HCT116 (cell line): ENCODE measurements around the gene NDUFS3. TPM values are rescaled to one million over a fixed set of nuclear protein-coding genes. Genes with fewer than 3 reads are reported as not detected.

Source experiments
- ATAC-seq: fragments of 200-7000 bp; cut with Tn5 transposase; 2 replicates; pipeline ENCODE4 v1.9.1; 2020; ENCODE audit warnings: mild to moderate bottlenecking, moderate library complexity
- BruUV-seq: library from RNA; stranded (reverse); fragments of 400-500 nt; replicated peaks from 2 replicates; lab custom pipeline; 2021; lab: Mats Ljungman, UMichigan
- CTCF ChIA-PET: fragments of 300-600 bp; sonication (Branson Sonifier 250); formaldehyde crosslinking; loops from one replicate; lab custom pipeline; 2021; ENCODE audit warnings: antibody characterized with exemption; lab: Charles Lee
- POLR2A ChIA-PET: fragments of 300-600, 350-600 bp; sonication (Branson Sonifier 250); formaldehyde crosslinking; loops from one replicate; lab custom pipeline; 2021; ENCODE audit warnings: antibody characterized with exemption; lab: Charles Lee
- RAD21 ChIA-PET, 2 experiments: fragments of 300-600 bp; sonication (Branson Sonifier 250); formaldehyde crosslinking; loops; one replicate each; lab custom pipeline; 2023; ENCODE audit warnings: low total read pairs in 2 of 2; ENCODE audit not compliant: uncharacterized antibody in 2 of 2, unreplicated experiment in 2 of 2, low non-redundant PET in 1 of 2; lab: Charles Lee
- DNase-seq: peaks from one replicate; pipeline ENCODE4 v3.0.0-alpha.2; 2010; ENCODE audit warnings: low read depth, low spot score
- H2AFZ ChIP-seq: fragments of 200-600 bp; shearing (Covaris generic), sonication (generic); 2 replicates; pipeline ENCODE4 v1.6.1; 2017; ENCODE audit warnings: low read depth, mixed run types, mixed read lengths, antibody characterized with exemption, low read length; ENCODE audit not compliant: poor library complexity, severe bottlenecking
- H3K27ac ChIP-seq: 2 replicates; pipeline ENCODE4 v1.5.1; 2012; ENCODE audit warnings: low read depth, low read length
- H3K27me3 ChIP-seq: fragments of 200-600 bp; sonication (generic); 2 replicates; pipeline ENCODE4 v1.6.1; 2016; ENCODE audit warnings: mixed run types, low read length, mixed read lengths; ENCODE audit not compliant: insufficient read depth
- H3K36me3 ChIP-seq, 2 experiments: fragments of 200-500 bp in 1 of 2; fragments of 200-600 bp in 1 of 2; sonication (Bioruptor generic) in 1 of 2; sonication (generic) in 1 of 2; 2 replicates each; pipeline versions ENCODE4 v1.5.1 to v1.6.1; 2014 to 2016; ENCODE audit warnings: low read length in 2 of 2, inconsistent platforms in 1 of 2, mixed read lengths in 1 of 2, mixed run types in 1 of 2; ENCODE audit not compliant: insufficient read depth in 2 of 2, control insufficient read depth in 1 of 2
- H3K4me1 ChIP-seq, 2 experiments: fragments of 200-600 bp in 1 of 2; sonication (generic) in 1 of 2; 2 replicates each; pipeline versions ENCODE4 v1.5.1 to v1.6.1; 2012 to 2017; ENCODE audit warnings: low read length in 2 of 2, inconsistent platforms in 1 of 2, mild to moderate bottlenecking in 1 of 2, mixed read lengths in 1 of 2, mixed run types in 1 of 2, moderate library complexity in 1 of 2; ENCODE audit not compliant: insufficient read depth in 2 of 2, control insufficient read depth in 1 of 2
- H3K4me2 ChIP-seq: fragments of 200-600 bp; sonication (generic); 2 replicates; pipeline ENCODE4 v1.6.1; 2017; ENCODE audit warnings: mixed run types, low read length, mixed read lengths
- H3K4me3 ChIP-seq, 2 experiments: fragments of 200-600 bp in 1 of 2; sonication (generic) in 1 of 2; replicated peaks in 1 of 2; 2 replicates each; pipeline ENCODE4 v1.5.1; 2011 to 2016; ENCODE audit warnings: low read length in 2 of 2, control low read depth in 1 of 2, low read depth in 1 of 2, mild to moderate bottlenecking in 1 of 2, mixed read lengths in 1 of 2, mixed run types in 1 of 2
- H3K79me2 ChIP-seq: fragments of 200-600 bp; sonication (generic); 2 replicates; pipeline ENCODE4 v1.6.1; 2017; ENCODE audit warnings: mild to moderate bottlenecking, mixed run types, low read length, moderate library complexity, mixed read lengths; ENCODE audit not compliant: insufficient read depth
- H3K9ac ChIP-seq: fragments of 200-600 bp; sonication (generic); 2 replicates; pipeline ENCODE4 v1.6.1; 2016; ENCODE audit warnings: low read length, mixed read lengths
- H3K9me2 ChIP-seq: fragments of 200-600 bp; sonication (generic), shearing (Covaris generic); 2 replicates; pipeline ENCODE4 v1.6.1; 2017; ENCODE audit warnings: mixed run types, mild to moderate bottlenecking, moderate library complexity; ENCODE audit not compliant: insufficient read depth
- H3K9me3 ChIP-seq, 2 experiments: fragments of 200-500 bp in 1 of 2; fragments of 200-600 bp in 1 of 2; sonication (Bioruptor generic) in 1 of 2; sonication (generic) in 1 of 2; 2 replicates each; pipeline ENCODE4 v1.6.1; 2014 to 2017; ENCODE audit warnings: low read length in 2 of 2, mixed read lengths in 2 of 2, inconsistent platforms in 1 of 2, low read depth in 1 of 2, mild to moderate bottlenecking in 1 of 2, mixed run types in 1 of 2, moderate library complexity in 1 of 2; ENCODE audit not compliant: control insufficient read depth in 1 of 2, insufficient read depth in 1 of 2
- H4K20me1 ChIP-seq: fragments of 200-600 bp; sonication (generic), shearing (Covaris generic); 2 replicates; pipeline ENCODE4 v1.6.1; 2017; ENCODE audit warnings: mixed run types, mild to moderate bottlenecking, moderate library complexity; ENCODE audit not compliant: insufficient read depth
- ELF1 ChIP-seq: IDR thresholded peaks from 2 replicates; pipeline ENCODE4 v1.6.1; 2012; ENCODE audit warnings: low read depth, borderline replicate concordance
- EZH2 ChIP-seq: fragments of 200-600 bp; sonication (generic); IDR thresholded peaks from 2 replicates; pipeline ENCODE4 v1.6.1; 2017; ENCODE audit warnings: antibody characterized with exemption, mixed run types
- POLR2A ChIP-seq: IDR thresholded peaks from 2 replicates; pipeline ENCODE4 v1.7.0; 2011; ENCODE audit warnings: borderline replicate concordance; ENCODE audit not compliant: insufficient read depth, insufficient read length; ENCODE audit errors: extremely low read depth
- ZBTB33 ChIP-seq: IDR thresholded peaks from 2 replicates; pipeline ENCODE4 v1.6.1; 2011; ENCODE audit warnings: mild to moderate bottlenecking, low read length, moderate library complexity; ENCODE audit not compliant: insufficient replicate concordance; ENCODE audit errors: extremely low read depth
- intact Hi-C: fragments of 100-400 bp; cut with micrococcal nuclease; formaldehyde crosslinking; loops from 2 replicates; pipeline ENCODE4 v1.10.0; 2022
- total RNA-seq: library from RNA; stranded (reverse); gene quantifications from one replicate; pipeline ENCODE4 v1.2.1, GENCODE V29; 2021; ENCODE audit not compliant: unreplicated experiment
- TF ChIP-seq, protein P1 (sequence below): IDR thresholded peaks from 2 replicates; pipeline ENCODE4 v1.6.1; 2012
- TF ChIP-seq, protein P2 (sequence below): IDR thresholded peaks from 2 replicates; pipeline ENCODE4 v1.6.1; 2012; ENCODE audit warnings: low read depth

Gene NDUFS3
- total RNA-seq, 1 experiment from 2014 or later: 134 TPM

GRCh38 chr11:47593934-47594855 lies 15.3 kb downstream of the NDUFS3 start, which contains the start of gene C1QTNF4:
Gene C1QTNF4 (minus strand): TSS chr11:47594411. CDS start chr11:47590810, 3,601 bp downstream.
- Histone ChIP-seq H3K27ac (no peak within 1 kb of the TSS), H3K27me3 (peaks cover 6% of the 10 kb centered on the region; the same call in 1 of the 2 replicates), H3K4me3 (no peak within 1 kb of the TSS), H4K20me1 (no peaks in the 10 kb centered on the region), H3K9me2 (no peaks in the 10 kb centered on the region), H2AFZ (no peak within 1 kb of the TSS), H3K36me3 (no peaks in the 10 kb centered on the region), H3K4me1 (no peaks in the 10 kb centered on the region), H3K4me2 (no peak within 1 kb of the TSS), H3K79me2 (no peaks in the 10 kb centered on the region), H3K9ac (no peak within 1 kb of the TSS), H3K9me3 (no peaks in the 10 kb centered on the region)
- ChIA-PET POLR2A (no interaction called here), RAD21 (no interaction called here), CTCF (no interaction called here)
- intact Hi-C loops: no loop called here
- ATAC-seq: no peak
- no peak for DNase-seq
- BruUV-seq: no TSS peak
- TF ChIP-seq ELF1: no peak
- TF ChIP-seq ZBTB33: no peak
- TF ChIP-seq, protein P1, sequence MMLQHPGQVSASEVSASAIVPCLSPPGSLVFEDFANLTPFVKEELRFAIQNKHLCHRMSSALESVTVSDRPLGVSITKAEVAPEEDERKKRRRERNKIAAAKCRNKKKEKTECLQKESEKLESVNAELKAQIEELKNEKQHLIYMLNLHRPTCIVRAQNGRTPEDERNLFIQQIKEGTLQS: no peak
- TF ChIP-seq, protein P2, sequence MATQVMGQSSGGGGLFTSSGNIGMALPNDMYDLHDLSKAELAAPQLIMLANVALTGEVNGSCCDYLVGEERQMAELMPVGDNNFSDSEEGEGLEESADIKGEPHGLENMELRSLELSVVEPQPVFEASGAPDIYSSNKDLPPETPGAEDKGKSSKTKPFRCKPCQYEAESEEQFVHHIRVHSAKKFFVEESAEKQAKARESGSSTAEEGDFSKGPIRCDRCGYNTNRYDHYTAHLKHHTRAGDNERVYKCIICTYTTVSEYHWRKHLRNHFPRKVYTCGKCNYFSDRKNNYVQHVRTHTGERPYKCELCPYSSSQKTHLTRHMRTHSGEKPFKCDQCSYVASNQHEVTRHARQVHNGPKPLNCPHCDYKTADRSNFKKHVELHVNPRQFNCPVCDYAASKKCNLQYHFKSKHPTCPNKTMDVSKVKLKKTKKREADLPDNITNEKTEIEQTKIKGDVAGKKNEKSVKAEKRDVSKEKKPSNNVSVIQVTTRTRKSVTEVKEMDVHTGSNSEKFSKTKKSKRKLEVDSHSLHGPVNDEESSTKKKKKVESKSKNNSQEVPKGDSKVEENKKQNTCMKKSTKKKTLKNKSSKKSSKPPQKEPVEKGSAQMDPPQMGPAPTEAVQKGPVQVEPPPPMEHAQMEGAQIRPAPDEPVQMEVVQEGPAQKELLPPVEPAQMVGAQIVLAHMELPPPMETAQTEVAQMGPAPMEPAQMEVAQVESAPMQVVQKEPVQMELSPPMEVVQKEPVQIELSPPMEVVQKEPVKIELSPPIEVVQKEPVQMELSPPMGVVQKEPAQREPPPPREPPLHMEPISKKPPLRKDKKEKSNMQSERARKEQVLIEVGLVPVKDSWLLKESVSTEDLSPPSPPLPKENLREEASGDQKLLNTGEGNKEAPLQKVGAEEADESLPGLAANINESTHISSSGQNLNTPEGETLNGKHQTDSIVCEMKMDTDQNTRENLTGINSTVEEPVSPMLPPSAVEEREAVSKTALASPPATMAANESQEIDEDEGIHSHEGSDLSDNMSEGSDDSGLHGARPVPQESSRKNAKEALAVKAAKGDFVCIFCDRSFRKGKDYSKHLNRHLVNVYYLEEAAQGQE: no peak
- no peak for TF ChIP-seq EZH2
- no peak for TF ChIP-seq POLR2A
